Neuronal stem cell (in vitro differentiated cells): ENCODE results near the gene ZDHHC9.

Experiments used
- DNase-seq: peaks from one replicate; pipeline ENCODE4 v3.0.0-alpha.2; 2013; ENCODE audit warnings: low spot score
- H2AFZ ChIP-seq: one replicate; pipeline ENCODE4 v1.6.1; 2013; ENCODE audit warnings: mild to moderate bottlenecking, low read length, inconsistent platforms
- H2AK5ac ChIP-seq: 2 replicates; pipeline ENCODE4 v1.6.1; 2013; ENCODE audit warnings: low read depth, mild to moderate bottlenecking, inconsistent platforms, low read length, moderate library complexity, mixed read lengths
- H2BK120ac ChIP-seq: 2 replicates; pipeline ENCODE4 v1.6.1; 2013; ENCODE audit warnings: low read depth, mild to moderate bottlenecking, inconsistent platforms, low read length, moderate library complexity, mixed read lengths
- H2BK12ac ChIP-seq: one replicate; pipeline ENCODE4 v1.6.1; 2013; ENCODE audit warnings: low read length, inconsistent platforms
- H2BK15ac ChIP-seq: 2 replicates; pipeline ENCODE4 v1.6.1; 2013; ENCODE audit warnings: mild to moderate bottlenecking, low read length, inconsistent platforms, mixed read lengths
- H2BK5ac ChIP-seq: one replicate; pipeline ENCODE4 v1.6.1; 2013; ENCODE audit warnings: inconsistent platforms, mild to moderate bottlenecking, low read length, moderate library complexity
- H3K14ac ChIP-seq: one replicate; pipeline ENCODE4 v1.6.1; 2013; ENCODE audit warnings: low read length, inconsistent platforms
- H3K18ac ChIP-seq: 2 replicates; pipeline ENCODE4 v1.6.1; 2013; ENCODE audit warnings: low read length, inconsistent platforms
- H3K23ac ChIP-seq: 2 replicates; pipeline ENCODE4 v1.6.1; 2013; ENCODE audit warnings: low read depth, mild to moderate bottlenecking, mixed read lengths, low read length, inconsistent platforms; ENCODE audit not compliant: poor library complexity
- H3K27ac ChIP-seq: replicated peaks from 3 replicates; pipeline ENCODE4 v1.5.1; 2013; ENCODE audit warnings: low read length, inconsistent platforms
- H3K27me3 ChIP-seq, 3 experiments: 2 replicates each; pipeline ENCODE4 v1.6.1; 2013; ENCODE audit warnings: low read length in 3 of 3, mild to moderate bottlenecking in 2 of 3, inconsistent platforms in 1 of 3, low read depth in 1 of 3, mixed read lengths in 1 of 3, moderate library complexity in 1 of 3; ENCODE audit not compliant: control insufficient read depth in 3 of 3, insufficient read depth in 3 of 3
- H3K36me3 ChIP-seq, 2 donors: replicated peaks in 1 of 2; 2 replicates each; pipeline ENCODE4 v1.6.1; 2013; ENCODE audit warnings: low read length in 2 of 2; ENCODE audit not compliant: control insufficient read depth in 2 of 2, insufficient read depth in 2 of 2
- H3K4ac ChIP-seq: 2 replicates; pipeline ENCODE4 v1.6.1; 2013; ENCODE audit warnings: inconsistent platforms, mild to moderate bottlenecking, low read length, moderate library complexity
- H3K4me1 ChIP-seq, 2 donors: 1 replicate in 1 of 2; 2 replicates in 1 of 2; pipeline ENCODE4 v1.6.1; 2013; ENCODE audit warnings: low read length in 2 of 2, low read depth in 1 of 2; ENCODE audit not compliant: control insufficient read depth in 2 of 2, insufficient read depth in 1 of 2
- H3K4me2 ChIP-seq: one replicate; pipeline ENCODE4 v1.6.1; 2013; ENCODE audit warnings: mild to moderate bottlenecking, low read length, inconsistent platforms; ENCODE audit not compliant: insufficient read depth, poor library complexity, severe bottlenecking
- H3K4me3 ChIP-seq, 2 donors: 2 replicates each; pipeline ENCODE4 v1.5.1; 2013; ENCODE audit warnings: low read length in 2 of 2, mild to moderate bottlenecking in 2 of 2, inconsistent platforms in 1 of 2, moderate library complexity in 1 of 2
- H3K79me1 ChIP-seq: one replicate; pipeline ENCODE4 v1.6.1; 2013; ENCODE audit warnings: low read depth, mild to moderate bottlenecking, inconsistent platforms, low read length, moderate library complexity
- H3K9ac ChIP-seq: one replicate; pipeline ENCODE4 v1.6.1; 2013; ENCODE audit warnings: mild to moderate bottlenecking, low read depth, low read length, inconsistent platforms; ENCODE audit not compliant: poor library complexity
- H3K9me3 ChIP-seq, 2 donors: replicated peaks in 1 of 2; 2 replicates each; pipeline versions ENCODE3 to v1.6.1; 2013; ENCODE audit warnings: low read length in 2 of 2, mild to moderate bottlenecking in 2 of 2, inconsistent platforms in 1 of 2, low read depth in 1 of 2, mixed read lengths in 1 of 2, moderate library complexity in 1 of 2; ENCODE audit not compliant: control insufficient read depth in 2 of 2, insufficient read depth in 1 of 2
- H4K8ac ChIP-seq: one replicate; pipeline ENCODE4 v1.6.1; 2013; ENCODE audit warnings: low read depth, mild to moderate bottlenecking, inconsistent platforms, low read length, moderate library complexity
- H4K91ac ChIP-seq: one replicate; pipeline ENCODE4 v1.6.1; 2013; ENCODE audit warnings: low read length, low read depth, mild to moderate bottlenecking, inconsistent platforms; ENCODE audit not compliant: poor library complexity
- WGBS, 2 donors: extraction: QIAGEN DNeasy Blood & Tissue Kit; methylation state at CpG; one replicate each; pipeline ENCODE4 v1.1.7; 2013; ENCODE audit warnings: missing lambda C conversion rate in 2 of 2, mixed read lengths in 1 of 2; ENCODE audit not compliant: insufficient read length in 2 of 2, insufficient replicate concordance in 1 of 2; ENCODE audit errors: extremely low coverage in 2 of 2; 5-methylcytosine and 5-hydroxymethylcytosine counted together

ZDHHC9 gene

DNA sequence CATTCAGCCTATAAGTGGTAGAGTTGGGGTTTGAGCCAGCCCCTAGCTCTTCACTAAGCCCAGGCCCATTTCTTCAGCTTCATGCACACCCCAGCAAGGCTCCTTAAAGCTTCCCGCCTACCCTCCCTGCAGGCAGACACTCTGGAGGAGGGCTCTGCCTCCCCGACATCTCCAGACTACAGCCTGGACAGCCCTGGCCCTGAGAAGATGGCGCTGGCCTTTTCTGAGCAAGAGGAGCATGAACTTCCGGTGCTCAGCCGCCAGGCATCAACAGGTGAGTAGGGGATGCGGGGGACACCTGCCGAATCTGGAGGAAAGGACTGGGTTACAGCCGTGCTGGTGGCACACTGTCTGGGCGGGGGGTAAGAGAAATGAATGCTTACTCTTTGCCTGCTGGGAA lies 52.9 kb downstream of the ZDHHC9 start:
- H3K27me3 ChIP-seq = peaks cover 0 to 6% (median 0%) of the 10 kb centered on the region in 3 experiments
- no peak overlapping the region for H2AFZ ChIP-seq
- H3K23ac ChIP-seq = no peak overlapping the region
- H3K4me3 ChIP-seq = no peak overlapping the region
- H3K4me1 ChIP-seq = no peaks in the 10 kb centered on the region
- no peaks in the 10 kb centered on the region for H3K36me3 ChIP-seq
- no peak overlapping the region for H2BK120ac ChIP-seq
- H3K14ac ChIP-seq = no peak overlapping the region
- DNase-seq = no peak
- H3K4me2 ChIP-seq = no peak overlapping the region
- no peaks in the 10 kb centered on the region for H3K79me1 ChIP-seq
- no peak overlapping the region for H3K9ac ChIP-seq
- H4K8ac ChIP-seq = no peak overlapping the region
- no peak overlapping the region for H3K4ac ChIP-seq
- no peak overlapping the region for H3K27ac ChIP-seq
- no CpG with 5 or more reads among the region's 9 CpGs for WGBS, 2 donors
- H2BK12ac ChIP-seq = no peak overlapping the region
- H2AK5ac ChIP-seq = no peak overlapping the region
- H2BK5ac ChIP-seq = no peak overlapping the region
- no peak overlapping the region for H2BK15ac ChIP-seq
- H3K9me3 ChIP-seq = no peaks in the 10 kb centered on the region
- no peak overlapping the region for H3K18ac ChIP-seq
- H4K91ac ChIP-seq = no peak overlapping the region

GRCh38 chrX:129790146-129790545 lies 53.5 kb downstream of the ZDHHC9 start:
- Histone ChIP-seq H4K91ac (no peak overlapping the region), H3K9ac (no peak overlapping the region), H2BK120ac (no peak overlapping the region), H3K23ac (no peak overlapping the region), H2AK5ac (no peak overlapping the region), H3K4me3 (no peak overlapping the region), H2BK5ac (no peak overlapping the region), H3K18ac (no peak overlapping the region), H3K27me3 (peaks cover 0 to 6% (median 0%) of the 10 kb centered on the region in 3 experiments), H3K36me3 (no peaks in the 10 kb centered on the region), H3K79me1 (no peaks in the 10 kb centered on the region), H3K9me3 (no peaks in the 10 kb centered on the region), H3K4me2 (no peak overlapping the region), H2AFZ (no peak overlapping the region), H3K4me1 (no peaks in the 10 kb centered on the region), H3K27ac (no peak overlapping the region), H3K14ac (no peak overlapping the region), H2BK12ac (no peak overlapping the region), H4K8ac (no peak overlapping the region), H2BK15ac (no peak overlapping the region), H3K4ac (no peak overlapping the region)
- no peak for DNase-seq
- no CpG with 5 or more reads among the region's 3 CpGs for WGBS, 2 donors

DNA sequence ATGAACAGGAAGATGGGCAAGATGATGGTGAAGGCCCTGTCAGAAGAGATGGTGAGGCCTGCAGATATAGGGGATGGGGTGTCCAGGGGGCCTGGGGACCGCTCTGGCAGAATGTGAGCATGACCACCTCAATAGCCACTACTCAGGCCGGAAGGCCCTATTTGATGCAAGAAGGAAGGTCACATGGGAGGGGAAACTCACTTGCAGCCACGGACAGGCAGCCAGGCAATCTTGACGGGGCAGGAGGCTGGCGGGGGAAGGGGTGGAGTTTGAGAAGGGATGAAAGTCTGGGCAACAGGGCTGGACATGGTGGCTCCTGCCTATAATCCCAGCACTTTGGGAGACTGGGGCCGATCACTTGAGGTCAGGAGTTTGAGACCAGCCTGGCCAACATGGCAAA lies 55.2 kb downstream of the ZDHHC9 start:
- no peak overlapping the region for H2BK15ac ChIP-seq
- no peaks in the 10 kb centered on the region for H3K4me1 ChIP-seq
- no peaks in the 10 kb centered on the region for H3K36me3 ChIP-seq
- no peak overlapping the region for H2AFZ ChIP-seq
- no peaks in the 10 kb centered on the region for H3K79me1 ChIP-seq
- H3K9me3 ChIP-seq = no peaks in the 10 kb centered on the region
- no peak overlapping the region for H4K8ac ChIP-seq
- no peak overlapping the region for H3K4me3 ChIP-seq
- DNase-seq = no peak
- H2BK120ac ChIP-seq = no peak overlapping the region
- H3K4ac ChIP-seq = no peak overlapping the region
- H4K91ac ChIP-seq = no peak overlapping the region
- H2BK5ac ChIP-seq = no peak overlapping the region
- H3K9ac ChIP-seq = no peak overlapping the region
- H3K27ac ChIP-seq = no peak overlapping the region
- H2AK5ac ChIP-seq = no peak overlapping the region
- WGBS, 2 donors = no CpG with 5 or more reads among the region's 6 CpGs
- no peak overlapping the region for H3K14ac ChIP-seq
- peaks cover 0 to 6% (median 0%) of the 10 kb centered on the region in 3 experiments for H3K27me3 ChIP-seq
- no peak overlapping the region for H3K4me2 ChIP-seq
- H3K18ac ChIP-seq = no peak overlapping the region
- H3K23ac ChIP-seq = no peak overlapping the region
- no peak overlapping the region for H2BK12ac ChIP-seq

DNA sequence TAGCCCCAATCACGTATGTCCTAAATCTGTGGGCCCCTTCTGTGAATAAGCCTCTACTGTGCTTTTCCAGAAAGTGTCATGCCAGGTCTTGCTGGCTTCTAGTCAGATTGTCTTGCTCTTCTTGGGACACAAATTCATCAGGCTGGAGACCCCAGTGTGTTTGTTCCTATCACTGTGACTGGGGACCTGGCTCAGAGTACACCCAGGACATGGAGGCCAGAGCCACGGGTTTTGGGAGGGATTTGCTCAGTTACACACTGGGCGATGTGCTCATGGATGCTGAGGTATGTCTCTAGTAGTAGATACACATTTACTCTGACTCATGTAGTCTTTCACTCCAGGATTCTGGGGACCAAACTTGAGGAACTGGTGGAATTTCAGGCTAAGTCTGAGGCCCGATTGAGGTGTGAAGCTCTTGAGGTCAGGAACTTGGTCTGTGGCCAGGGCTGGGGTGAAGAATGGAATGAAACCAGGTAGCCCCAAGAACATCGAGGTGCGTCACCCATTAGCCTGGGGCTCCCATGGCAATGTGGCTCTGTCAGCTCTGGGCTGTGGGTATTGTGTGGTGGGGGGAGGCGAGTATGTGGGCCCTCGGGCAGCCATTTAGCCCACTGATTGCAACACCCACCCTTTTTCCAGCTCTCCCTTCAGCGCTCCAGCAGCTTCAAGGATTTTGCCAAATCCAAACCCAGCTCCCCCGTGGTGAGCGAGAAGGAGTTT lies 56.2 kb downstream of the ZDHHC9 start:
- no CpG with 5 or more reads among the region's 11 CpGs for WGBS, 2 donors
- Histone ChIP-seq H3K4me2 (no peak overlapping the region), H2BK12ac (no peak overlapping the region), H2AFZ (no peak overlapping the region), H3K27me3 (peaks cover 0 to 6% (median 0%) of the 10 kb centered on the region in 3 experiments), H3K14ac (no peak overlapping the region), H2AK5ac (no peak overlapping the region), H3K9me3 (no peaks in the 10 kb centered on the region), H3K79me1 (no peaks in the 10 kb centered on the region), H3K4me1 (no peaks in the 10 kb centered on the region), H3K23ac (no peak overlapping the region), H3K4me3 (no peak overlapping the region), H3K4ac (no peak overlapping the region), H4K91ac (no peak overlapping the region), H3K18ac (no peak overlapping the region), H3K27ac (no peak overlapping the region), H2BK120ac (no peak overlapping the region), H4K8ac (no peak overlapping the region), H2BK15ac (no peak overlapping the region), H2BK5ac (no peak overlapping the region), H3K36me3 (no peaks in the 10 kb centered on the region), H3K9ac (no peak overlapping the region)
- DNase-seq = no peak
